Pancreas (tissue), 10 donors: Measurements from ENCODE around the gene PRMT3. TPM values are rescaled to one million over a fixed set of nuclear protein-coding genes. Genes with fewer than 3 reads are reported as not detected.
"Not testable (repeated sequence)": the region's sequence is repeated elsewhere in the genome, so short reads cannot be mapped to it uniquely, and the experiment has no call there.

Source experiments
- ATAC-seq, 4 donors: fragments of 200-7000 bp; cut with Tn5 transposase; one replicate each; pipeline versions ENCODE4 v1.8.0 to v1.9.1; 2020; ENCODE audit warnings: mild to moderate bottlenecking in 4 of 4, moderate library complexity in 4 of 4
- DNase-seq, 6 donors: peaks; one replicate each; pipeline ENCODE4 v3.0.0-alpha.2; 2020
- FAIRE-seq: peaks from 2 replicates; lab custom pipeline; 2012; peaks lifted over from hg19 to GRCh38; lab: Jason Lieb, UNC
- H3K27ac ChIP-seq, 4 donors: fragments of 200-600 bp; sonication (generic); 1 replicate in 3 of 4; 2 replicates in 1 of 4; pipeline versions ENCODE4 v1.5.0 to v1.8.0; 2020
- H3K27me3 ChIP-seq, 4 donors: fragments of 200-600 bp; one replicate each; pipeline ENCODE4 v1.8.0; 2021
- H3K36me3 ChIP-seq, 3 donors: fragments of 200-600 bp; sonication (generic) in 1 of 3; one replicate each; pipeline versions ENCODE4 v1.5.0 to v1.8.0; 2020 to 2021
- H3K4me1 ChIP-seq, 3 donors: fragments of 200-600 bp; one replicate each; pipeline ENCODE4 v1.8.0; 2021
- H3K4me3 ChIP-seq, 4 donors: fragments of 200-600 bp; sonication (generic) in 2 of 4; one replicate each; pipeline versions ENCODE4 v1.5.0 to v1.8.0; 2020 to 2021
- H3K9me3 ChIP-seq, 4 donors: fragments of 200-600 bp; one replicate each; pipeline ENCODE4 v1.8.0; 2021
- CTCF ChIP-seq, 4 donors: fragments of 200-600 bp; sonication (generic) in 3 of 4; IDR thresholded peaks; one replicate each; pipeline versions ENCODE4 v1.5.0 to v1.8.0; 2021; ENCODE audit warnings: antibody characterized with exemption in 4 of 4
- WGBS, 2 donors: extraction: QIAGEN DNeasy Blood & Tissue Kit; methylation state at CpG; one replicate each; pipeline ENCODE4 v1.1.7; 2013; 5-methylcytosine and 5-hydroxymethylcytosine counted together
- intact Hi-C, 3 donors: fragments of 100-400 bp; cut with DNase I; formaldehyde crosslinking; loops; one replicate each; pipeline versions ENCODE4 v1.11.1 to v1.14.2; 2022
- polyA plus RNA-seq, 2 donors: library from polyadenylated mRNA; stranded (reverse); fragments of 200-250 nt; gene quantifications; one replicate each; pipeline ENCODE4 v1.2.3, GENCODE V29; 2013
- total RNA-seq, 6 donors: library from RNA; stranded (reverse); fragmentation: NEBNext Ultra II Directional in 4 of 6; extraction: Animal tissue kit (Norgen Biotek cat#: 25700) in 4 of 6; gene quantifications; one replicate each; pipeline versions ENCODE4 v1.2.1 to v1.2.4, GENCODE V29; 2021 to 2023
- donor health status: healthy with polysubstance abuse.
- donor health status: DM: no; HTN: no; CAD: no; lungs with moderate emphysema.
- donor health status: DM: no; HTN: no; CAD: no.
- donor health status: control.
- donor health status: control.
- donor health status: Bipolar disorder and iron deficiency.
- donor health status: DM: yes; HTN: yes; CAD: no.
- donor health status: DM: no; HTN: no; CAD: no.
- donor health status: DM: no; HTN: no; CAD: no.
- donor health status: DM: yes; HTN: yes; CAD: no.

Gene PRMT3
- total and polyA plus RNA-seq, 8 donors: 4.9 to 10.3 (median 5.9) TPM

- WGBS, 2 donors: 41 to 59% methylated on average over 2 of the region's 2 CpGs
- Histone ChIP-seq H3K27ac (no peak overlapping the region), H3K4me1 (no peaks in the 10 kb centered on the region), H3K27me3 (no peaks in the 10 kb centered on the region), H3K4me3 (no peak overlapping the region), H3K36me3 (no peaks in the 10 kb centered on the region), H3K9me3 (no peaks in the 10 kb centered on the region)
- TF ChIP-seq CTCF (IDR thresholded peaks at IDR 0.05): no peak
- intact Hi-C loops: no loop called here
- DNase-seq (no peak), ATAC-seq (no peak), FAIRE-seq (no peak)
Measured at GRCh38 chr11:20551096-20551495, 163.6 kb downstream of the PRMT3 start.

- no peak for FAIRE-seq
Measured at GRCh38 chr11:20555783-20556182, 168.3 kb downstream of the PRMT3 start.

GRCh38 chr11:20556396-20556795 lies 168.9 kb downstream of the PRMT3 start:
- intact Hi-C loops, H3K4me3 ChIP-seq, H3K27ac ChIP-seq, H3K4me1 ChIP-seq, ATAC-seq, DNase-seq, H3K27me3 ChIP-seq, H3K36me3 ChIP-seq, H3K9me3 ChIP-seq, FAIRE-seq: not testable (repeated sequence)

More at GRCh38 chr11:20555783-20556182, 168.3 kb downstream of the PRMT3 start:
- H3K27me3 ChIP-seq: no peaks in the 10 kb centered on the region
- H3K4me1 ChIP-seq: no peaks in the 10 kb centered on the region
- DNase-seq (no peak), ATAC-seq (no peak)
- H3K9me3 ChIP-seq: no peaks in the 10 kb centered on the region
- H3K27ac ChIP-seq: no peak overlapping the region
- WGBS, 2 donors: 64 to 66% methylated on average over 3 of the region's 3 CpGs
- intact Hi-C loops: no loop called here
- no peak overlapping the region for H3K4me3 ChIP-seq
- TF ChIP-seq CTCF (IDR thresholded peaks at IDR 0.05): no peak
- H3K36me3 ChIP-seq: no peaks in the 10 kb centered on the region

- no peak for TF ChIP-seq CTCF (IDR thresholded peaks at IDR 0.05)
- intact Hi-C loops: no loop called here
- no peak for ATAC-seq
- Histone ChIP-seq H3K36me3 (no peaks in the 10 kb centered on the region), H3K9me3 (no peaks in the 10 kb centered on the region), H3K27ac (no peak overlapping the region), H3K4me3 (no peak overlapping the region), H3K4me1 (no peaks in the 10 kb centered on the region), H3K27me3 (no peaks in the 10 kb centered on the region)
- FAIRE-seq: no peak
- no peak for DNase-seq
- 66 to 78% methylated on average over 4 of the region's 4 CpGs for WGBS, 2 donors
Measured at GRCh38 chr11:20558741-20559140, 171.2 kb downstream of the PRMT3 start.

Other genes starting within 250 kb of the PRMT3 start
- not detected for gene DBX1, start 227.2 kb upstream of the PRMT3 start, total RNA-seq
- gene DBX1, start 227.2 kb upstream of the PRMT3 start, polyA plus RNA-seq: not detected
- 10 to 100 TPM in 5 of 6 donors, 1 to 10 TPM in 1; 9.6 to 29.1 (median 12.1) TPM for gene HTATIP2, start 24.0 kb upstream of the PRMT3 start, total RNA-seq
- gene HTATIP2, start 24.0 kb upstream of the PRMT3 start, polyA plus RNA-seq: 10 to 100 TPM; 11.3 to 19.2 TPM
- not detected for gene SLC6A5, start 211.9 kb downstream of the PRMT3 start, total RNA-seq
- not detected for gene SLC6A5, start 211.9 kb downstream of the PRMT3 start, polyA plus RNA-seq